ENCODE results near the gene INTS15.
"Not testable (repeated sequence)": the region's sequence is repeated elsewhere in the genome, so short reads cannot be mapped to it uniquely, and the experiment has no call there.

INTS15 gene

DNA sequence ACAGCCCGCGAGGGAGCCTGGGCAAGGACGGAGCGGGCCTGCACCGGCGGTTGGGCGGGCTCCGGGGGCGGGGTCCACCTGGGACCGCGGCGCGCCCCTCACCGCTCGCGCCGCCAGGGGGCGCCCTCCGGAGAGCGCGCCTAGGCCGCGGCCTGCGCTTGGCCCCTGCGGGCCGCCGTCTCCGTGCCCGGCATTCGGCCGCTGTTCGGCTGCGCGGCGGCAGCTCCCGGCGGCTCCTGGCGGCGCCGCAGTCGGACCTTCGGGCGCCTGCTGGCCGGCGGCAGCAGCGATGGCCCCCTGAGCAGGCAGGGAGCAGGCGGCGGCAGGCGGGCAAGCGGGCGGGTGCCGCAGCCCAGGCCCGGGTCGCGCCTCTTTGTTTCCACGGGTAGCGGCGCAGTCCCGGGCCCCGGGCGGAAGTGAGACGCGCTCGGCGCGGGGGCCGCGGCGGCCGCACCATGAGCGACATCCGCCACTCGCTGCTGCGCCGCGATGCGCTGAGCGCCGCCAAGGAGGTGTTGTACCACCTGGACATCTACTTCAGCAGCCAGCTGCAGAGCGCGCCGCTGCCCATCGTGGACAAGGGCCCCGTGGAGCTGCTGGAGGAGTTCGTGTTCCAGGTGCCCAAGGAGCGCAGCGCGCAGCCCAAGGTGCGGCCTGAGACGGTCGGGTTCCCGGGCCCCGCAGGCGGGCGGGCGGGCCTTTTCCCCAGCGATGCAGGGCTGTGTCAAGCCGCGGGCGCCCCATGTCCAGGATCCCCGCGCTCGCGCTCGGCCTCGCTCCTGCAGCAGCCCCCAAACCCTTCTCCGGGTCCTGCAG lies at the start of gene INTS15:
Gene INTS15, plus strand, starts transcription at position 193 of the 816 bp plus-strand sequence. Its CDS starts 263 bp downstream, at position 456.
- peak; percentile 50 for DNase-seq

DNA sequence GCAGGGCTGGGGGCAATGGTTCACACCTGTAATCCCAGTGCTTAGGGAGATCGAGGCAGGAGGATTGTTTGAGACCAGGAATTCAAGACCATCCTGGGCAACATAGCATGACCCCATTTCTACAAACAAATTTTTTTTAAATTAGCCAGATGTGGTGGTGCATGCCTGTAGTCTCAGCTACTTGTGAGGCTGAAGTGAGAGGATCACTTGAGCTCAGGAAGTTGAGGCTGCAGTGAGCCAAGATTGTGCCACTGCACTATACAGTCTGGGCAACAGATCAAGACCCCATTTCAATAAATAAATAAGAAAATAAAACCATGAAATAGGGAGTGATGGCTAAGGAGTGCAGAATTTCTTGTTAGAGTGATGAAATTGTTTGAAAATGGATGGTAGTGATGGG lies 47.5 kb upstream of the INTS15 start:
- DNase-seq: no peak

DNA sequence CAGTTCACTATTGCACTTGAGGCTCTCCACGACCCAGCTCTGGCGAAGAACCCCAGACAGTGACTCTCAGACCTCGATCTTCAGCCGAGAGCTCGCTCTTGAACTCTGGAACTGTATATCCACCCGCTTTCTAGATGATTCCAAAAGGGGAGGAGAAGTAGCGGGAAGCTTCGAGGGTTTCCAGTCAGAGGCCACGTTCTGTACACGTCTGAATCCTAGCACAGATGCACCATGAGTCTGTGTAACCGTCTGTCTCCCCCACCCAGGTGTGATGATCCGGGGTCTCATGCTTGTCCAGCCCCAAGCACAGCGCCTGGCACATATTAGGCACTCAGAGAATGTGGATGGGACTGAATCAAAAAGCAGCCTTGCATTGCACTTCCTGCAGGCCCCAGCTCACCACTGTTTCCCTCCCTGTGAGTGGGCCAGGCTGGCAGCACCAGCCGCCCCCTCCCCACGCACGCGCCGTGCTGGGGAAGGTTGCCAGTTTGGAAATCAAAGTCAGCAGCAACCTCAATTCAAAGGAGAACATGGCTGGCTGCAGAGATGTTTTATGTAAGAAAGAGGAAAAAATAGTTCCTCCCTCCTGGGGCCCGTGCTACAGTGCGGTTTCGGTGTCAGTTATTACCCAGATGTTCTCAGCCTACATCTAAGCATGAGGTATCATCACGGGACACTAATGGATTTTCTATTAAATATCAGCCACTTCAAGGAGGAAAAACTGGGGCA lies 44.3 kb upstream of the INTS15 start:
- DNase-seq: no peak

DNA sequence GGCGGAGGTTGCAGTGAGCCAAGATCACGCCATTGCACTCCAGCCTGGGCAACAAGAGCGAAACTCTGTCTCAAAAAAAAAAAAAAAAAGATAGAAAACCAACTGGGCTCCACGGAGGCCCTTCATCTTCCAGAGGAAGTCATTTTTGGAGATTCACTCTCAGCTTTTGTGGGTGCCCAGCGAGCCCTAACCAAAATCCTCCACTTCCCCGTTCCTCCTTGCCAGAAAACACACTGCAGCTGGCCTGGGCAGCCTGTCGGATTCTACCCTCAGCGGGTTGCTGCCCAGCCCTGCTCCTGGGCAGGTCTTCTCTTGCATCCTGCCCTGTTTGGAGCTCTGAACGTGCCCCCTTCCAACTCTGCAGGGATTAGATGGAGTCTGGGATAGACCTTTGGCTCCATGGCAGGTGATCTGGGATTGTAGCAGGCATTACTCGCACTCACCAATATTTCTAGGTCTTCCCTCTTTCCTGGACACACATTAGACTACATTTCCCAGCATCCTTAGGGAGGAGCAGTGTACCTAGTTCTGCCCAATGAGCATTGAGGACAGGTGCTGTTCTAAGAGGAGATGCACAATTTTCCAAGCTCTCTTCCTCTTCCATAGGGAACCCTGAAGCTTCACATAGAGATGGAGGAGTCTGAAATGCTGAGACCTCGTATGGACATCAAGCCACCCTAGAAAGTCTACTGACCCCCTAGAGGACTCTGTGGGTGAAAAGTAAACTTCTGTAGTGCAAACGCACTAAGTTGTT lies 43.1 kb upstream of the INTS15 start:
- no peak for DNase-seq

GRCh38 chr7:6547400-6547799 lies 42.4 kb upstream of the INTS15 start:
- no peak for DNase-seq

- no peak for DNase-seq
These were observed 38.8 kb upstream of the INTS15 start, which contains the start of gene GRID2IP for GRCh38 chr7:6551016-6551511. GRID2IP (minus strand) TSS chr7:6551461; CDS start chr7:6551436, 25 bp downstream.

DNA sequence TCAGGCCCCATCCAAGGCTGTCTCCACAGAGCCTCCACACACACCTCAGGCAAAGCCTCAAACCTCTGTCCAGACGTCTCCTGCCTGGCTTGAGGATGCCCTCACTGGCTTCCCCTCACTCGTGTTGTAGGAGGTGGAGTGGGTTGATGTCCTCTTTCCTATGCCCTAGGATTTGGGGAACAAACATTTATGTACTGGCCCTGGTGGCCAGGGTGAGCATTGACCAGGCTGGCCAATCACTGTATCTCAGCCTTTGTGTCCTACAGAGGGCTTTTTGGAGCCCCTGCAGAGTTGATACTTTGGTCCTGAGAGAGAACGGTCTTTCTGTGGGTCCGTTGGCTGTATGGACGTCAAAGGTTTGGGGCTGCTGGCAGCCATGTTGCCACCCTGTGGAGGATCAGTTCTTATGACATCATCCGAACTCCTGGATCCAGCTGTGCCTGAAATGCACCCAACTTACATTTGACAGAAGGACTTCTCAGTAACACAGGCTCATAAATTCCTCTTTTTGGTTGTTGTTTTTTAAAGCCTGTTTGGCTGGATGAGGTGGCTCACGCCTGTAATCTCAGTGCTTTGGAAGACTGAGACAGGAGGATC lies 36.3 kb upstream of the INTS15 start:
- DNase-seq: no peak

DNA sequence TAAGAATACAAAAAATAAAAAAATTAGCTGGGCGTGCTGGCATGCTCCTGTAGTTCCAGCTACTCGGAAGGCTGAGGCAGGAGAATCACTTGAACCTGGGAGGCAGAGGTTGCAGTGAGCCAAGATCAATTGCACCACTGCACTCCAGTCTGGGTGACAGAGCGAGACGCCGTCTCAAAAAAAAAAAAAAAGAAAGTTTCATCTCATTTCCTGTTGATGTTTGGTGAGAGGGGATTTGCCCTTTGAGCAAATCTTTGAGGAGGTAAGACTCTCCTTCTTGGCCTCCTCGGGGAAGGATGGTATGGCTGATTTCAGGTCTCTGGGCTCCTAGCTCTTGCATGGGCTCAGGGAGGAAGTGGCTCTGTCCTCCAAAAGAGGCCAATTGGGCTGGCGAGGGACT lies 35.0 kb upstream of the INTS15 start:
- DNase-seq: no peak

GRCh38 chr7:6556196-6556595 lies 33.6 kb upstream of the INTS15 start:
- DNase-seq: no peak

- DNase-seq: no peak
These were observed 31.0 kb upstream of the INTS15 start for GRCh38 chr7:6558837-6559236.

DNA sequence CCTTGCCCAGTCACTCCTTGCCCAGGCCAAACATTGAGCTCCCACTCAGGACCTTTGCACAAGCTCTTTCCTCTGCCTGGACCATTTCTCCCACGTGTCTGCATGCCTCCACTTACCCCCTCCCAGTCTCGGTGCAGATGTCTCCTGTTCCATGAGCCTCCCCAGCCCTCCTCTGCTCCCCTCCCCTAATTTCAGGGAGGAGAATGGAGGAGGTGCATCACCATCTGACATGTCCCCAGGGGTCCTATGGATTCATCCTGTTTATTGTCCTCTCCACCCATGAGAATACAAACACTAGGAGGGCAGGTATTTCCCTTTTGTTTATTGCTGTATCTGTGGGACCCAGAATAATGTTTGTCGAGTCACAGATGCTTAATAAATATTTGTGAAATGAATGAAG lies 29.9 kb upstream of the INTS15 start:
- no peak for DNase-seq

GRCh38 chr7:6562106-6562505 lies 27.7 kb upstream of the INTS15 start:
- DNase-seq: no peak

GRCh38 chr7:6563936-6564770 lies 25.7 kb upstream of the INTS15 start:
- no peak for DNase-seq

DNA sequence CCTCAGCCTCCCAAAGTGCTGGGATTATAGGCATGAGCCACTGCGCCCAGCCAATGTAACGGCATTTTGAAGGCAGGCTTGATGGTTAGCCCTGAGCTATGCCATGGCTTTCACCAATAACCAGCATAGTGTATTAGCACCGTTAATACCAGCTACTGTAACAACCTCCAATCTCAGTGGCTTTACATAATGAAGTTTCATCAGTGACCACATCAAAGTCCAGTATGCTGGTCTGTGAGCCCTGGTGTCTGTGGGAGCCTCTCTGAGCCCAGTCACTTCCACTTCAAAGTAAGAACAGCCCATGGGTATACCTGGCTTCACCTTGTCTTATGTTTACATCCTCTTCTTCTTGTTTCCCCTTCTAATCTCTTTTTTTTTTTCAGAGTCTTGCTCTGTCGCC lies 24.2 kb upstream of the INTS15 start:
- DNase-seq: no peak

DNA sequence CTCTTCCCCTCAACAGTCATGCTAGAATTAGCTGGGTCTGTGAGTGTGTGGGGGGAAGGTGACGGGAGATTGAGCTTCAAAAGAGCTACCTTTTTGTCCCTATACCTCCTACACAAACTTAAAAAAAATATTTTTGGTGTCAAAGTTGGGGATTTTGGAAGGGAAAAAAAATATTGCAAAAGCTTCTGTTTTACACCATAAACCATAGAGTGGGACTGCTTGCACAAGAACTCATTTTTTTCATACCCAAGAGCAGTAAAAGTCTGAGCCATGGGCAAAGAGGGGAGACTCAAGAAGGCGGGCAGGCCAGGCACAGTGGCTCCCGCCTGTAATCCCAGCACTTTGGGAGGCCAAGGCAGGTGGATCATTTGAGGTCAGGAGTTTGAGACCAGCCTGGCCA lies 21.9 kb upstream of the INTS15 start:
- no peak for DNase-seq

DNA sequence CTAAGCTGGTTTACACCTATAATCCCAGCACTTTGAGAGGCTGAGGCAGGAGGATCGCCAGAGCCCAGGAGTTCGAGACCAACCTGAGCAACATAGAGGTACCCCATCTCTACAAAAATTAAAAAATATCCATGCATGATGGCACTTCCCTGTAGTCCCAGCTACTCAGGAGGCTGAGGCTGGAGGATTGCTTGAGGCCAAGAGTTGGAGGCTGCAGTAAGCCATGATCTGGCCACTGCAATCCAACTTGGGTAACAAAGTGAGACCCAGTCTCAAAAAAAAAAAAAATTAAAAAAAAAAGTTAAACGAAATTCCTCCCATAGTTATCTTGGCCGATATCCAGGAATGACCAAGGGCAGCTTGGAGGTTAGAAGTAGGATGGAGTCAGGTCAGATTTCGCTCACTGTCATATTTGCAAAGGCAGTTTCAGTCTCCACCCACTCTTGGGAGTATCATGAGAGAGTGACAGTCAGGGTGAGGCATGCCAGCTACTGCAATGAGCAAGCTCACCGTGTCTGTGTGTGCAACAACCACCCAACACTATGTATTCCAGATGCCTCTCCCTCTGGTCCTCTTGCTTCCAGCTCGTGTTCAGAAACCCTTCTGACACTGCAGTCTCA lies 18.6 kb upstream of the INTS15 start:
- no peak for DNase-seq

- DNase-seq: no peak
These were observed 14.4 kb upstream of the INTS15 start for GRCh38 chr7:6575281-6576023.

- DNase-seq: no peak
These were observed 13.6 kb upstream of the INTS15 start for GRCh38 chr7:6576024-6576866.

DNA sequence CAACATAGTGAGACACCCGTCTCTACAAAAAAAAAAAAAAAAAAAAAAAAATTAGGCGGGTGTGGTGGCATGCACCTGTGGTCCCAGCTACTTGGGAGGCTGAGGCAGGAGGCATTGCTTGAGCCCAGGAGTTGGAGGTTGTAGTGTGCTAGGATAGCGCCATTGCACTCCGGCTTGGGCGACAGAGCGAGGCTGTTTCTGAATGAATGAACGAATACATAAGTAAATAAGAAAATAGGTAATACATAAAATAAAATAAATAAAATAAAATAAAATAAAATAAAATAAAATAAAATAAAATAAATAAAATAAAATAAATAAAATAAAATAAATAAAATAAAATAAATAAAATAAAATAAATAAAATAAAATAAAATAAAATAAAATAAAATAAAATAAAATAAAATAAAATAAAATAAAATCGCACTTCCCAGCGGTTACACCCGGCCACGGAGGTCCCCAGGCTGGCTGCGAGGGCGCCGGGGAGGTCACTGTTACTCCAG lies 12.9 kb upstream of the INTS15 start:
- not testable (repeated sequence) for DNase-seq

Measured in GF-D8 (cell line).